HuH-7 (cell line): ENCODE data around the gene MALL.
"Not testable (repeated sequence)": the region's sequence is repeated elsewhere in the genome, so short reads cannot be mapped to it uniquely, and the experiment has no call there.

ENCODE experiments used
- DNase-seq: peaks from one replicate; pipeline ENCODE4 v3.0.0; 2011; ENCODE audit warnings: low spot score

Gene MALL

DNA sequence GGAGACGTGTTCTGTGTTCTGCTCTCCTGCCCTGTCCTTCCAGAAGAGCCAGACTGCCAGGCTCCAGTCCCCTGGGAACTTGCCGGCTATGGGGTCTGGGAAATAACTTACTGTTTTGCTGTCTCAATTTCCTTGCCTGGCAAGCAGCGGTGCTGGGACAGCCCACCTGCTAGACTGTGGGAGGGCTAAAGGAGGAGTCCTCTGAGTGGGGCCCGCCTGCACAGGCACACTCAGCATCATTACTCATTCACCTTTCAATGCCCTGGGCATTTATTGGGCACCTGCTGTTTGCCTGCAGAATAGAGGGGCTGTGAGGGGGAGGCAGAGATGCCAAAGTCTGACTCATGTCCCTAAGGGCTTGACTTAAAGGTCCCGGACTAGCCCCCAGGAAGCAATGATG, 65.4 kb downstream of the MALL start:
- DNase-seq, result not testable (repeated sequence)

DNA sequence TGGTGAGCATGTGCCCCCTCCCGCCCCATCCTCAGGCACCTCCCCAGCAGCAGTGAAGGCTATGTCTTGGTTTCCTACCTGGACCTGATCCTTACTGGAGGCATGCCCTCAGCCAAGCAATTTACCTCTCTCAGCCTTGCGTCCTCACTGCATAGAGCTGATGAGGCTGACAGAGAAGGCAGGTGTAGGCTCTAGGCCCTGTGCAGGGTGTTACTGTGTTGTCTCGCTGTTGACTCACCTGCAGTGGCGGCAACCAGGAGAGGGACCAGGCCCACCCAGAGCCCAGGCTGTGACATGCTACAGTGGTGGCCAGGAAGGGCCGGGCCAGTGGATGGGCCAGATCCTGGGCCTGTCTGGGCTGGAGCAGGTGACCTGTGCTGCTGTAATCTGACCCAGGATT, 65.9 kb downstream of the MALL start:
- DNase-seq, result not testable (repeated sequence)

DNA sequence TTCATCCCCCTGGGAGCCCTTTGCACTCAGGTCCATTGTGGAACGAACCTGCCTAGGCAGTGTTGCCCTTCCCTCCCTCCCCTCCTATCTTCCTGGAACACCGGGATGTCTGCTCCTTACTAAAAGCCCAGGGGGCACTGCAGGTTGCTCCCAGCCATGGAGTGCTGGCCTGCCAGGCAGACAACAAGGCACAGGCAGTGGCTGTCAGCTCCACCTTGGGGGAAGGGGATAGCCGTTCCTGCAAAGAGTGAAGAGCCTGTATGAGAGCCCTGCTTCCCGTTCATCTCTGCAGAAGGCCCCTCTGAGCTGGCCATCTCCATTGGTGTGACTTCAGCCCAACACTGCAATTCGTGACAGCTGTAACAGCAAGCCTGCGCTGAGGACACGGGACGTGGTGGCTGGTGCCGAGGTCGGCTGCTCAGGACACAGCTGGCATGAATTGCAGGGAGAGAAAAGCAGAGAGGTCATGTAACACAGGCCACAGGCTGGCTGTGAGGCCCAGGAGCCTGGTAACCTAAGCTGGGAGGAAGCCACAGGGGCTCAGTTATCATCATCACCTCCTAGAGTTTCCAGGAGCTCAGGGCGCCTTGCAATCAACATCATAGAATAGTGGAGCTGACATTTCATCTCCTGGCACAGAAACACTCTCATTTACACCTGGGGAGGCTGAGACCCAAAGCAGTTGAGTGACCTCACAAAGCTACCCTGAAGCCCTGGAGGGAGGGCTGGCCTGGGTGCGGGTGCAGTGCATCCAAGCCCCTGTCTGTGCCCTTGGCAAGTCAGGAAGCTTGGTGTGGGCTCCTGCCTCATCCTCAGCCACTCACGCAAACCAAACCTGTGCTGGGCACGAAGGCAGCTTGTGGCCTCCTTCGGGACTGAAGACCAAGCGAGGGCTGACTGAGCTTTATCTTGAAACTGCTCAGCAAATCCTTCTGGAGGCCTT, 67.1 kb downstream of the MALL start:
- DNase-seq, result not testable (repeated sequence)

DNA sequence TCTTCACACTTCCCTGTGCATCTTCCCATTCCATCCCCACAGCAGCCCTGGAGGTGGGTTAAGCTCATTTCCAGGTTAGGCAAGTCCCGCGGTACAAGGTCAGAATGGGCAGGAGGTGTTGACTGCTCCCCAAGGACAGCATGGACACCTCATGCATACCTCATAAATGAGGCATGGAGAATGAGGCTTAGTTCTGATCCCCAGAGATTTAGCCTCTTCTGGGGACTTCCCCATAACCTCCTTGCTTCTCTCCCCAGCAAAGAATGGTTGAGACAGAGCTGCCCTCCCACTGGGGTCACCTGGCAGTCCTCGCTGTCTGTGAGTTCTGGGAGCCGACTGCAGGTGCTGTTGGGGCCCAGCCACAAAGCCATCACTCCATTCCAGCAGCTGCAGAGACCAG, 68.4 kb downstream of the MALL start:
- DNase-seq, result not testable (repeated sequence)

DNA sequence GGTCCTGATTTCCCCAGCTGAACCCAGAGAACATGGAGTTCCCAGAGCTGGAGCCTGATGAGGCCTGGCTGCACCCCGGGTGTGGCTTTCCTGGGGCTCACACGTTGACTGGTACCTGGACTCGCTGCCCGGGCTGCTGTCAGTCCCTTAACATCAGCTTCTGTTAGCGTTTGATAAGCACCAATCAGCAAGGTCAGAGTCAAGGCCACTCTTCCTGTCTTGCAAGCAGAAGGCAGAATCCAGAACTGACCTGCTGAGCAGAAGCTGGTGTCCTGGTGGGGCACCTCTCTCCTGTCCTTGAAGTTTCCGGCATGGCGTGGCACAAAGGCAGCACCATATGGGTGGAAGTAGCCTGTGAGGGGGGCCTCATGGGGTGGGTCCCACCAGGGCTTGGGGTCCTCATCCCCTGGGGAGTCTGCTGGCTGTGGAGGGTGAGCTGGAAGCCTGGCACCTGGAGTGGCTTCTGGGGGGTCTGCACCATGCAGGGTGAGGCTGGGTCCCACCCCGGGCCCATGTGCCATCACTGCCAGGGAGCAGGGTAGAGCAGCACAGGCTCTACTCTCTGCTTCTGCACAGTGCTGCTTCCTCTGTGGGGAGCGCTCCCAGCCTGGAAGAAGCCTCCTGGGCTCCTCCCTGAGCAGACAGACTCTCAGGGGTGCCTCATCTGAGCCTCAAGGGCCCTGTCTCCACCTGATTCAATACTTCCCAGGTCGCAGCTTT, 73.5 kb downstream of the MALL start:
- DNase-seq, result not testable (repeated sequence)

DNA sequence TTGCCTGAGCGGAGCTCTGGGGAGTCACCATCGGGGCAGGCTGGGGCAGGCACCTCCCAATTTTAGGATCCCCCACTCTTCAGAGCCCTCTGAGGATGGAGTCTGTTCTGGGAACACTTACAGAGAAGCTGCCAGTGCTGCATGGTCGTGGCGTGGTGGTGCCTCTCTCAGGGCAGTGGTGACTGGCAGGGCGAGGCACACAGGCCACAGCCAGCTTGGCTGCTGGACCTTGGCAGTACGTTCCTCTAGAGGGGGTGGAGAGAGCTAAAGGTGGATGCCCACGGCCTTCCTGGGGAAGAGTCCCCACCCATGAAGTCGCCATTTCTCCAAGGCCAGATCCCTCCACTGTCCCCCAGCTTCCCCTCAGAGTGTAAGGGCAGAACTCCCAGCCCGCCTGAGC, 78.3 kb downstream of the MALL start:
- not testable (repeated sequence) for DNase-seq

DNA sequence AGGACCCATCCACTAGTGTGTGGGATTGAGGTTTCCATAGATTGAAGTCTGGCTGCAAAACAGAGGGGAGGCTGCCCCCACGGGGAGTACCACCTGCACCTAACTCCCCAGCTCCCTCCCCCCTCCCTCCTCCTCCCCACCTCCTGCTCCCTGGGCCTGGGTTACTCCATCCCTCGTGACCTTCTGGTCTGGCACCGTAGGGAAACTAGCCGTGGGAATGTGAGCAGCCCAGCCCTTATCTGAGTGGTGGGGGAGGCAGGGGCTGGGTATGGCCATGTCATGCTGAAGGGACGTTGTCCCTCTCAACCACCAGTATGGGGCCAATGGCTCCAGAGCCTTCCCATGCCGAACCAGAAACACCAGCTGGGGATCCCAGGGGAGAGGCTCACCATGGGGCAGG, 80.2 kb downstream of the MALL start:
- DNase-seq, result not testable (repeated sequence)

DNA sequence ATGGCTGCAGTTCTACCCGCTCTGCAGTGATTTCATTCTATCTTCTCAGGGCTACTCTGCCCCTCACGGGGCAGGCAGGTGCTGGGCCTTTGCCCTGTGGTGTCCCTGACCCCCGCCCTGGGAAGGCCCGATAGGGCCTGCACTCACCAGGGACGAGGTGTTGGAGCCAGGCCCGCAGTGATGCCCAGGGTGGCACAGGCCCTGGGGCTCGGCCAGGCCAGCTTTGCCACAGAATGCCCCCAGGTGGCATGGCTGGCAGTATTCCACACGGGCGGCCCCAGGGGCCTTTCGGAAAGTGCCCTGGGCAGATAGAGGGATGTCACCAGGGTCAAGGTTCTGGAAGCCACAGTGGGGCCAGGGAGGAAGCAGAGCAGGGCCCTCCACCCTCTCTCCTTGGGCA, 80.7 kb downstream of the MALL start:
- DNase-seq, result not testable (repeated sequence)
